Karpas-422 (cell line): ENCODE data around the gene HPSE2. TPM values are rescaled to one million over a fixed set of nuclear protein-coding genes. Genes with fewer than 3 reads are reported as not detected.
"Not testable (repeated sequence)": the region's sequence is repeated elsewhere in the genome, so short reads cannot be mapped to it uniquely, and the experiment has no call there.

ENCODE experiments used
- DNase-seq: peaks from one replicate; pipeline ENCODE4 v3.0.0-alpha.2; 2015
- H2AFZ ChIP-seq: fragments of 200-600 bp; sonication (generic); 2 replicates; pipeline ENCODE4 v1.6.1; 2014; ENCODE audit warnings: antibody characterized with exemption, low read length, mixed read lengths
- H3K27ac ChIP-seq: fragments of 200-600 bp; sonication (generic); 2 replicates; pipeline ENCODE4 v1.5.1; 2014; ENCODE audit warnings: mild to moderate bottlenecking, low read length, moderate library complexity
- H3K27me3 ChIP-seq: fragments of 200-600 bp; sonication (generic); 2 replicates; pipeline ENCODE4 v1.6.1; 2014; ENCODE audit warnings: low read length, mixed read lengths
- H3K36me3 ChIP-seq: fragments of 200-600 bp; sonication (generic); 2 replicates; pipeline ENCODE4 v1.6.1; 2014; ENCODE audit warnings: low read length, mixed read lengths; ENCODE audit not compliant: insufficient read depth
- H3K4me1 ChIP-seq: fragments of 200-600 bp; sonication (generic); 2 replicates; pipeline ENCODE4 v1.6.1; 2014; ENCODE audit warnings: mild to moderate bottlenecking, low read length, mixed read lengths
- H3K4me2 ChIP-seq: fragments of 200-600 bp; sonication (generic); 2 replicates; pipeline ENCODE4 v1.6.1; 2014; ENCODE audit warnings: low read length, low read depth, mild to moderate bottlenecking; ENCODE audit not compliant: poor library complexity, severe bottlenecking
- H3K4me3 ChIP-seq: fragments of 200-600 bp; sonication (generic); 2 replicates; pipeline ENCODE4 v1.5.1; 2014; ENCODE audit warnings: mild to moderate bottlenecking, antibody characterized with exemption, low read length, mixed read lengths
- H3K79me2 ChIP-seq: fragments of 200-600 bp; sonication (generic); 2 replicates; pipeline ENCODE4 v1.6.1; 2014; ENCODE audit warnings: mild to moderate bottlenecking, low read length, mixed read lengths
- H3K9ac ChIP-seq: fragments of 200-600 bp; sonication (generic); 2 replicates; pipeline ENCODE4 v1.6.0; 2014; ENCODE audit warnings: low read length
- H3K9me2 ChIP-seq: fragments of 200-600 bp; sonication (generic), shearing (Covaris generic); replicated peaks from 2 replicates; pipeline ENCODE4 v1.6.0; 2014; ENCODE audit warnings: mild to moderate bottlenecking, low read length, moderate library complexity; ENCODE audit not compliant: insufficient read depth
- H3K9me3 ChIP-seq: fragments of 300-700, 200-600 bp; sonication (generic); 2 replicates; pipeline ENCODE4 v1.6.1; 2014; ENCODE audit warnings: low read length, mixed read lengths
- H4K20me1 ChIP-seq: fragments of 200-600 bp; sonication (generic); 2 replicates; pipeline ENCODE4 v1.6.1; 2014; ENCODE audit warnings: mild to moderate bottlenecking, antibody characterized with exemption, low read length, low read depth; ENCODE audit not compliant: insufficient read depth
- total RNA-seq: library from RNA; depleted of rRNA; stranded (reverse); fragments of >200 nt; shearing (Covaris generic); gene quantifications from 2 replicates; pipeline ENCODE4 v1.2.3, GENCODE V29; 2014; ENCODE audit warnings: low replicate concordance

Gene HPSE2
- total RNA-seq, 1 experiment from 2014 or later, result not detected

GRCh38 chr10:98517672-98518071, 718.0 kb downstream of the HPSE2 start:
- Histone ChIP-seq H3K4me1 (no peaks in the 10 kb centered on the region), H2AFZ (no peak overlapping the region), H3K4me2 (no peak overlapping the region), H3K79me2 (no peaks in the 10 kb centered on the region), H4K20me1 (no peaks in the 10 kb centered on the region), H3K27me3 (no peaks in the 10 kb centered on the region), H3K9ac (no peak overlapping the region), H3K9me2 (no peaks in the 10 kb centered on the region), H3K36me3 (no peaks in the 10 kb centered on the region), H3K9me3 (no peaks in the 10 kb centered on the region), H3K27ac (no peak overlapping the region), H3K4me3 (no peak overlapping the region)
- no peak for DNase-seq

DNA sequence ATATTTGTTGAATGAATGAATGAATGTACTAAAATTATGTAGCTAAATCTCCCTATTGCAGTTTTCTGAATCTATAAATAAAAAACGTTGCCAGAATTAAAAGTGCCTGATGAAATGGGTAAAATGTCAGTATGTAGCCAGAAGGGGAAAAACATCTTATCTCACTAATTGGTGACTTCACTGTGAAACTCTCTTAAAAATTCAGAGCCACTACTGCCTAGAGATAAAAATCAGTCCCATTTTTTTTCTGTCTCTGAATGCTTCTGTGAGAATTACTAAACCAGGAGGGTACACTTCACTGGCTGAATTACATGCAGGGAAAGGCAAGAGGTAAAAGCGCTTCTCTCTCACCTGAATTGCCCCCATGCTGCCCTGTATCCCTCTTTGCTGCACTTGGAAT, 719.3 kb downstream of the HPSE2 start:
- Histone ChIP-seq H3K4me3 (no peak overlapping the region), H3K79me2 (no peaks in the 10 kb centered on the region), H3K4me1 (no peaks in the 10 kb centered on the region), H3K27me3 (no peaks in the 10 kb centered on the region), H3K4me2 (no peak overlapping the region), H3K36me3 (no peaks in the 10 kb centered on the region), H3K9me3 (no peaks in the 10 kb centered on the region), H3K27ac (no peak overlapping the region), H2AFZ (no peak overlapping the region), H3K9me2 (no peaks in the 10 kb centered on the region), H3K9ac (no peak overlapping the region), H4K20me1 (no peaks in the 10 kb centered on the region)
- no peak for DNase-seq

GRCh38 chr10:98513704-98514103, 721.9 kb downstream of the HPSE2 start:
- no peak overlapping the region for H3K9ac ChIP-seq
- H3K36me3 ChIP-seq, result no peaks in the 10 kb centered on the region
- H2AFZ ChIP-seq, result no peak overlapping the region
- H3K4me2 ChIP-seq, result no peak overlapping the region
- no peaks in the 10 kb centered on the region for H3K27me3 ChIP-seq
- H3K4me3 ChIP-seq, result no peak overlapping the region
- no peak overlapping the region for H3K27ac ChIP-seq
- no peaks in the 10 kb centered on the region for H3K4me1 ChIP-seq
- DNase-seq, result no peak
- no peaks in the 10 kb centered on the region for H4K20me1 ChIP-seq
- H3K9me3 ChIP-seq, result no peaks in the 10 kb centered on the region
- H3K9me2 ChIP-seq, result no peaks in the 10 kb centered on the region
- no peaks in the 10 kb centered on the region for H3K79me2 ChIP-seq

DNA sequence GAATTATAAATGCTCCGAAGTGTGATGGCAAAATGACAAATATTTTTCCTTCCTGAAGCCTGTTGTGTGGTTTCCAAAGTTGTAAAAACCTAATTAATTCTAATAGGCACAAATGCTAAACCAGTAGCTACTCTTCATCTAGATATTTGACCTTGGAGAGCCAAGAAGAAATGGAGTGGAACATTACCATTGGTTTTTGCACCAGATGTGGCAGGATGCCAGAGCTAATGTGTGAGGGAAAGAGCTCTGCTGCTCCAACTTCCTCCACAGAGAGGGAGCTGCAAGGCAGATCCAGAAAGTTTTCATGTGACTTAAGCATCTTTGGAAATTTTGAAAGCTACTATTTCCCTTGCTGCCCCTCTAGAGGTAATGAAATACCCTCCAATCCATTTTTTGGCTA, 723.8 kb downstream of the HPSE2 start:
- no peak overlapping the region for H3K4me3 ChIP-seq
- H3K4me2 ChIP-seq, result no peak overlapping the region
- H3K36me3 ChIP-seq, result no peaks in the 10 kb centered on the region
- H3K79me2 ChIP-seq, result no peaks in the 10 kb centered on the region
- H4K20me1 ChIP-seq, result no peaks in the 10 kb centered on the region
- no peaks in the 10 kb centered on the region for H3K4me1 ChIP-seq
- H3K27ac ChIP-seq, result no peak overlapping the region
- H3K9ac ChIP-seq, result no peak overlapping the region
- H3K9me3 ChIP-seq, result no peaks in the 10 kb centered on the region
- no peaks in the 10 kb centered on the region for H3K27me3 ChIP-seq
- H3K9me2 ChIP-seq, result no peaks in the 10 kb centered on the region
- DNase-seq, result no peak
- no peak overlapping the region for H2AFZ ChIP-seq

DNA sequence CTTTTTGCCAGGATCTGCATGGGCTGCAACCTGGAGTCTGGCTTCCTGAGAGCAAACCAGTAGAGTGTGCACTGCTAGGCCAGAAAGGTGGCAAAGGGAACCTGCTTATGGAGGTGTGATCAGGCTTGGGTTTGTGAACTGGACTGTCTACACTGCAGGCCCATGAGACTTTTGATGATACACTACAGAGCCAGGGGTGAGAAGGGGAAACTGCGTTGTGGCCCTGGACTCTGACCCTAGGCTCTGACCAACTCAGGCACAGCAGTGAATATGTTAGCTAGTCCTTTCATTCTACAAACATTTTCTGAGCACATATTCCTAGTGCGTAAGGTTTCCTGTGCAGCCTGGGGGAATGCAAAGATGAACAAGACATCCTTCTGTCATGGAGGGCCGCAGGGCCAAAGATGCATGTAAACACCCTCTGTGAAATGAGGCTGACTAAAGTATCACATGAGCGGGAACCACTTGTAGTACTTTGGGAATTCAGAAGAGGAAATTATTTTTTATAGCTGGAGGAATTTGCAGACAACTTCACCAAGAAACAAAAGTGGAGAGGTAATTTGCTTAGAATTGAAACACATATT, 725.1 kb downstream of the HPSE2 start:
- Histone ChIP-seq H3K79me2 (no peaks in the 10 kb centered on the region), H3K4me3 (no peak overlapping the region), H3K9me2 (no peaks in the 10 kb centered on the region), H3K4me2 (no peak overlapping the region), H3K27ac (no peak overlapping the region), H3K4me1 (no peaks in the 10 kb centered on the region), H3K36me3 (no peaks in the 10 kb centered on the region), H3K27me3 (no peaks in the 10 kb centered on the region), H4K20me1 (no peaks in the 10 kb centered on the region), H2AFZ (no peak overlapping the region), H3K9me3 (no peaks in the 10 kb centered on the region), H3K9ac (no peak overlapping the region)
- no peak for DNase-seq

DNA sequence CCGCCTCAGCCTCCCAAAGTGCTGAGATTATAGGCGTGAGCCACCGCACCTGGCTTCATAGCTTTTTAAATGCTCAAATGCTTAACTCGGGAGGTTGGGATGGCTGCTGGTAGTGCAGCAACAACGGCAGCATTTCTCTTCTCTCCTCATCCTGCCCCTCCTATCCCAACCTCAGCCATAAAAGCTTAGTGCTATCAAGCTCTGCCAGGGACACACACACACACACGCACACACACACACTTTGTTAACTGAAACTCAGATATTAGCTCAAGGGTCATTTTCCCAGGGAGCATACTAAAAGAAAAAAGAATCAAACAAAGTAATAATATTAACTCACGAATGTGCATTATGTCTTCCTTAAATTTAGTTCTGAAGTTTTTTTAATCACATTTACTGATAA, 725.9 kb downstream of the HPSE2 start:
- Histone ChIP-seq H3K9me2 (no peaks in the 10 kb centered on the region), H3K4me3 (no peak overlapping the region), H4K20me1 (no peaks in the 10 kb centered on the region), H3K9ac (no peak overlapping the region), H3K27me3 (no peaks in the 10 kb centered on the region), H3K36me3 (no peaks in the 10 kb centered on the region), H2AFZ (no peak overlapping the region), H3K27ac (no peak overlapping the region), H3K79me2 (no peaks in the 10 kb centered on the region), H3K4me1 (no peaks in the 10 kb centered on the region), H3K4me2 (no peak overlapping the region), H3K9me3 (no peaks in the 10 kb centered on the region)
- DNase-seq, result no peak

GRCh38 chr10:98502535-98502934, 733.1 kb downstream of the HPSE2 start:
- H3K27me3 ChIP-seq, H3K4me3 ChIP-seq, H3K36me3 ChIP-seq, H3K9ac ChIP-seq, H3K4me2 ChIP-seq, DNase-seq, H2AFZ ChIP-seq, H3K9me3 ChIP-seq, H3K27ac ChIP-seq, H3K4me1 ChIP-seq, H4K20me1 ChIP-seq, H3K79me2 ChIP-seq, H3K9me2 ChIP-seq: not testable (repeated sequence)

GRCh38 chr10:98492763-98493162, 742.9 kb downstream of the HPSE2 start:
- Histone ChIP-seq H3K4me1 (no peaks in the 10 kb centered on the region), H3K27ac (no peak overlapping the region), H3K36me3 (no peaks in the 10 kb centered on the region), H3K9me2 (no peaks in the 10 kb centered on the region), H3K27me3 (no peaks in the 10 kb centered on the region), H3K4me3 (no peak overlapping the region), H3K9me3 (no peaks in the 10 kb centered on the region), H3K79me2 (no peaks in the 10 kb centered on the region), H3K9ac (no peak overlapping the region), H2AFZ (no peak overlapping the region), H4K20me1 (no peaks in the 10 kb centered on the region), H3K4me2 (no peak overlapping the region)
- DNase-seq, result no peak
